ENCODE measurements around the gene E4F1.

DNA sequence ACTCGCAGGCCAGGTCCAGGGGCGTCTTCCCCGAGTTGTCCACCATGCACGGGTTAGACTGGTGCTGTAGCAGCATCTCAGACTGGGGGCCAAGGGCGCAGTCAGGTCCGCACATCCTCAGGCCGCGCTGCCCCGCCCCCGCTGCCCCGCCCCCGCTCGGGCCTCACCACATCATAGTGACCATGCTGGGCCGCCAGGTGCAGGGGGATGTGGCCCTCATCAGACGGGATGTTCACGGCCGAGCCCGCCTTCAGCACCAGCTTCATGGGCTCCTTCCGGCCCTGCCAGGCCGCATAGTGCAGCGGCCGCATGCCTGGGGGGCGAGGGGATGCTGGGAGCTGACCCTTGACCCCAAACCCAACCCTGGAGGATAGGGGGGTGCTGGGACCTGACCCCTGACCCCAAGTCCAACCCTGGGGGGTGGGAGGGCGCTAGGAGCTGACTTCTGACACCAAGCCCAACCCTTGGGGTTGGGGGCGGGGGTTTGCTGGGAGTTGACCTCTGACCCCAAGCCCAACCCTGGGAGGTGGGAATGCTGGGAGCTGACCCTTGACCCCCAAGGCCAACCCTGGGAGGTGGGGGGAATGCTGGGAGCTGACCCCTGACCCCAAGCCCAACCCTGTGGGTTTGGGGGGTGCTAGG lies 34.0 kb upstream of the E4F1 start:
- TF ChIP-seq CEBPB (tag; IDR thresholded peaks at IDR 0.05) (no peak), HCFC1 (IDR thresholded peaks at IDR 0.05; ENCODE audit: low read depth, low read length) (no peak), ZC3H11A (IDR thresholded peaks at IDR 0.05; ENCODE audit: low read depth, low read length) (no peak), SMARCB1 (IDR thresholded peaks at IDR 0.05; ENCODE audit: insufficient read length, low read depth) (no peak), CHD4 (IDR thresholded peaks at IDR 0.05; ENCODE audit: insufficient read depth, insufficient replicate concordance, low read depth, low read length, poor library complexity, severe bottlenecking) (no peak), SNRNP70 (optimal IDR thresholded peaks at IDR 0.05; ENCODE audit: low read depth, low read length) (no peak), FOXA3 (CRISPR knock-in tag; conservative IDR thresholded peaks at IDR 0.05 in 1 of 2, IDR thresholded peaks at IDR 0.05 in 1 of 2) (no peak), BCL6 (CRISPR knock-in tag; IDR thresholded peaks at IDR 0.05) (no peak), RAD21 (CRISPR knock-in tag; conservative IDR thresholded peaks at IDR 0.05 in 1 of 2, IDR thresholded peaks at IDR 0.05 in 1 of 2) (no peak), NCOA2 (IDR thresholded peaks at IDR 0.05; ENCODE audit: partially characterized antibody in 2 of 2) (no peak)
- TF ChIP-seq, protein P1, sequence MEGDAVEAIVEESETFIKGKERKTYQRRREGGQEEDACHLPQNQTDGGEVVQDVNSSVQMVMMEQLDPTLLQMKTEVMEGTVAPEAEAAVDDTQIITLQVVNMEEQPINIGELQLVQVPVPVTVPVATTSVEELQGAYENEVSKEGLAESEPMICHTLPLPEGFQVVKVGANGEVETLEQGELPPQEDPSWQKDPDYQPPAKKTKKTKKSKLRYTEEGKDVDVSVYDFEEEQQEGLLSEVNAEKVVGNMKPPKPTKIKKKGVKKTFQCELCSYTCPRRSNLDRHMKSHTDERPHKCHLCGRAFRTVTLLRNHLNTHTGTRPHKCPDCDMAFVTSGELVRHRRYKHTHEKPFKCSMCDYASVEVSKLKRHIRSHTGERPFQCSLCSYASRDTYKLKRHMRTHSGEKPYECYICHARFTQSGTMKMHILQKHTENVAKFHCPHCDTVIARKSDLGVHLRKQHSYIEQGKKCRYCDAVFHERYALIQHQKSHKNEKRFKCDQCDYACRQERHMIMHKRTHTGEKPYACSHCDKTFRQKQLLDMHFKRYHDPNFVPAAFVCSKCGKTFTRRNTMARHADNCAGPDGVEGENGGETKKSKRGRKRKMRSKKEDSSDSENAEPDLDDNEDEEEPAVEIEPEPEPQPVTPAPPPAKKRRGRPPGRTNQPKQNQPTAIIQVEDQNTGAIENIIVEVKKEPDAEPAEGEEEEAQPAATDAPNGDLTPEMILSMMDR (IDR thresholded peaks at IDR 0.05 in 2 of 3, conservative IDR thresholded peaks at IDR 0.05 in 1 of 3; ENCODE audit: insufficient read depth in 2 of 3, low read depth in 1 of 3, low read length in 3 of 3): no peak
- TF ChIP-seq, protein P2, sequence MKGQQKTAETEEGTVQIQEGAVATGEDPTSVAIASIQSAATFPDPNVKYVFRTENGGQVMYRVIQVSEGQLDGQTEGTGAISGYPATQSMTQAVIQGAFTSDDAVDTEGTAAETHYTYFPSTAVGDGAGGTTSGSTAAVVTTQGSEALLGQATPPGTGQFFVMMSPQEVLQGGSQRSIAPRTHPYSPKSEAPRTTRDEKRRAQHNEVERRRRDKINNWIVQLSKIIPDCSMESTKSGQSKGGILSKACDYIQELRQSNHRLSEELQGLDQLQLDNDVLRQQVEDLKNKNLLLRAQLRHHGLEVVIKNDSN (CRISPR knock-in tag; IDR thresholded peaks at IDR 0.05): no peak
- TF ChIP-seq, protein P3, sequence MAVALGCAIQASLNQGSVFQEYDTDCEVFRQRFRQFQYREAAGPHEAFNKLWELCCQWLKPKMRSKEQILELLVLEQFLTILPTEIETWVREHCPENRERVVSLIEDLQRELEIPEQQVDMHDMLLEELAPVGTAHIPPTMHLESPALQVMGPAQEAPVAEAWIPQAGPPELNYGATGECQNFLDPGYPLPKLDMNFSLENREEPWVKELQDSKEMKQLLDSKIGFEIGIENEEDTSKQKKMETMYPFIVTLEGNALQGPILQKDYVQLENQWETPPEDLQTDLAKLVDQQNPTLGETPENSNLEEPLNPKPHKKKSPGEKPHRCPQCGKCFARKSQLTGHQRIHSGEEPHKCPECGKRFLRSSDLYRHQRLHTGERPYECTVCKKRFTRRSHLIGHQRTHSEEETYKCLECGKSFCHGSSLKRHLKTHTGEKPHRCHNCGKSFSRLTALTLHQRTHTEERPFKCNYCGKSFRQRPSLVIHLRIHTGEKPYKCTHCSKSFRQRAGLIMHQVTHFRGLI (CRISPR knock-in tag; IDR thresholded peaks at IDR 0.05): no peak

Measured in K562 (cell line).